HG03135 (cell line): ENCODE measurements around the gene FRMD3.

Experiments
- ATAC-seq: cut with Tn5 transposase; IDR thresholded peaks from one replicate; pipeline ENCODE4 v1.9.1; 2021; ENCODE audit warnings: mild to moderate bottlenecking, moderate library complexity; ENCODE audit not compliant: unreplicated experiment

The FRMD3 gene

GRCh38 chr9:83290692-83291091 is 247.5 kb downstream of the FRMD3 start:
- ATAC-seq: no peak

GRCh38 chr9:83287021-83287420 is 251.2 kb downstream of the FRMD3 start:
- no peak for ATAC-seq

GRCh38 chr9:83285445-83286225 is 252.6 kb downstream of the FRMD3 start:
- ATAC-seq: no peak

- no peak for ATAC-seq
These were observed 253.5 kb downstream of the FRMD3 start for GRCh38 chr9:83284746-83285145.

GRCh38 chr9:83283528-83283927 is 254.7 kb downstream of the FRMD3 start:
- ATAC-seq: no peak

- ATAC-seq: no peak
These were observed 256.6 kb downstream of the FRMD3 start for GRCh38 chr9:83281306-83282255.

- ATAC-seq: no peak
These were observed 257.4 kb downstream of the FRMD3 start for GRCh38 chr9:83280790-83281189.

- ATAC-seq: no peak
These were observed 257.9 kb downstream of the FRMD3 start for GRCh38 chr9:83280268-83280667.

GRCh38 chr9:83274787-83275186 is 263.4 kb downstream of the FRMD3 start:
- no peak for ATAC-seq

- ATAC-seq: no peak
These were observed 266.5 kb downstream of the FRMD3 start for GRCh38 chr9:83271665-83272071.

- ATAC-seq: no peak
These were observed 268.1 kb downstream of the FRMD3 start for GRCh38 chr9:83270116-83270515.

GRCh38 chr9:83267741-83268140 is 270.5 kb downstream of the FRMD3 start:
- no peak for ATAC-seq

- ATAC-seq: no peak
These were observed 271.3 kb downstream of the FRMD3 start for GRCh38 chr9:83266666-83267496.

GRCh38 chr9:83266331-83266665 is 271.9 kb downstream of the FRMD3 start:
- ATAC-seq: no peak

- no peak for ATAC-seq
These were observed 273.9 kb downstream of the FRMD3 start for GRCh38 chr9:83264315-83264714.

- ATAC-seq: no peak
These were observed 278.6 kb downstream of the FRMD3 start for GRCh38 chr9:83259558-83259957.

GRCh38 chr9:83257937-83258891 is 280.0 kb downstream of the FRMD3 start:
- no peak for ATAC-seq

- ATAC-seq: no peak
These were observed 290.5 kb downstream of the FRMD3 start for GRCh38 chr9:83247732-83248131.

- no peak for ATAC-seq
These were observed 292.1 kb downstream of the FRMD3 start for GRCh38 chr9:83245979-83246659.
